Hematopoietic multipotent progenitor cell (in vitro differentiated cells): ENCODE measurements around the gene NUP85. TPM values are rescaled to one million over a fixed set of nuclear protein-coding genes. Genes with fewer than 3 reads are reported as not detected.
"Not testable (repeated sequence)": the region's sequence is repeated elsewhere in the genome, so short reads cannot be mapped to it uniquely, and the experiment has no call there.

Experiments used
- DNase-seq, 3 donors: peaks; one replicate each; pipeline ENCODE4 v3.0.0-alpha.2; 2011 to 2015; ENCODE audit warnings: low read depth in 2 of 3, low spot score in 2 of 3
- total RNA-seq: library from RNA; depleted of rRNA; stranded (reverse); fragments of >200 nt; gene quantifications from one replicate; pipeline ENCODE4 v1.2.3, GENCODE V29; 2012

Gene NUP85
- total RNA-seq, 1 donor: 35.8 TPM

- DNase-seq: peak in 2 of 3 donors; percentile 54 to 63
Observed at GRCh38 chr17:75240394-75241142, 35.1 kb downstream of the NUP85 start.

GRCh38 chr17:75241143-75241430 lies 35.6 kb downstream of the NUP85 start:
- DNase-seq: no peak

- no peak for DNase-seq
Observed at GRCh38 chr17:75241502-75241901, 36.0 kb downstream of the NUP85 start.

GRCh38 chr17:75241996-75242460 lies 36.5 kb downstream of the NUP85 start:
- no peak for DNase-seq

GRCh38 chr17:75242461-75243042 lies 37.1 kb downstream of the NUP85 start:
- no peak for DNase-seq

- DNase-seq: peak in 1 of 3 donors; percentile 23
Observed at GRCh38 chr17:75244133-75244866, 38.8 kb downstream of the NUP85 start.

GRCh38 chr17:75245011-75245410 lies 39.5 kb downstream of the NUP85 start:
- DNase-seq: no peak

- DNase-seq: no peak
Observed at GRCh38 chr17:75246404-75246803, 40.9 kb downstream of the NUP85 start.

- DNase-seq: no peak
Observed at GRCh38 chr17:75249564-75249963, 44.1 kb downstream of the NUP85 start.

- no peak for DNase-seq
Observed at GRCh38 chr17:75250009-75250471, 44.6 kb downstream of the NUP85 start.

GRCh38 chr17:75252039-75252816 lies 46.7 kb downstream of the NUP85 start:
- DNase-seq: no peak

GRCh38 chr17:75255954-75256698 lies 50.6 kb downstream of the NUP85 start:
- not testable (repeated sequence) for DNase-seq

GRCh38 chr17:75257228-75257627 lies 51.7 kb downstream of the NUP85 start:
- DNase-seq: not testable (repeated sequence)

- no peak for DNase-seq
Observed at GRCh38 chr17:75260641-75261335, 55.3 kb downstream of the NUP85 start.

- DNase-seq: peak; percentile 92 to 97 (median 95)
Observed at GRCh38 chr17:75261336-75262111, 56.0 kb downstream of the NUP85 start, which contains the start of the genes GGA3 and MRPS7. Gene GGA3 (minus strand): TSS chr17:75261606. CDS start chr17:75261587, 19 bp downstream. Gene MRPS7 (plus strand): TSS chr17:75261879. CDS start chr17:75261901, 22 bp downstream.

GRCh38 chr17:75262112-75262606 lies 56.7 kb downstream of the NUP85 start:
- DNase-seq: no peak

- DNase-seq: no peak
Observed at GRCh38 chr17:75263055-75263454, 57.6 kb downstream of the NUP85 start.

- peak in 1 of 3 donors; percentile 40 for DNase-seq
Observed at GRCh38 chr17:75265614-75266315, 60.3 kb downstream of the NUP85 start.
